AG04449 (cell line): ENCODE results near the gene TARS1.

ENCODE experiments used
- CTCF ChIA-PET: fragments of 350-600 bp; formaldehyde crosslinking; extraction: SDS; loops from one replicate; lab custom pipeline; 2021; ENCODE audit warnings: antibody characterized with exemption; lab: Yijun Ruan, JAX
- POLR2A ChIA-PET: fragments of 400-600, 350-600 bp; formaldehyde crosslinking; extraction: SDS; loops from one replicate; lab custom pipeline; 2020; ENCODE audit warnings: antibody characterized with exemption, inconsistent platforms; lab: Yijun Ruan, JAX
- DNase-seq: peaks from one replicate; pipeline ENCODE4 v3.0.0-alpha.2; 2010; ENCODE audit warnings: low read depth, low spot score
- H3K4me3 ChIP-seq: 2 replicates; pipeline ENCODE4 v1.5.1; 2011; ENCODE audit warnings: low read depth, mild to moderate bottlenecking, control low read depth, low read length
- TF ChIP-seq, protein P1 (sequence below): IDR thresholded peaks from one replicate; pipeline ENCODE4 v1.5.1; 2011; ENCODE audit warnings: mild to moderate bottlenecking, moderate library complexity, low read length, control low read depth, inconsistent platforms; ENCODE audit not compliant: insufficient read depth; ENCODE audit errors: missing control alignments

The TARS1 gene

DNA sequence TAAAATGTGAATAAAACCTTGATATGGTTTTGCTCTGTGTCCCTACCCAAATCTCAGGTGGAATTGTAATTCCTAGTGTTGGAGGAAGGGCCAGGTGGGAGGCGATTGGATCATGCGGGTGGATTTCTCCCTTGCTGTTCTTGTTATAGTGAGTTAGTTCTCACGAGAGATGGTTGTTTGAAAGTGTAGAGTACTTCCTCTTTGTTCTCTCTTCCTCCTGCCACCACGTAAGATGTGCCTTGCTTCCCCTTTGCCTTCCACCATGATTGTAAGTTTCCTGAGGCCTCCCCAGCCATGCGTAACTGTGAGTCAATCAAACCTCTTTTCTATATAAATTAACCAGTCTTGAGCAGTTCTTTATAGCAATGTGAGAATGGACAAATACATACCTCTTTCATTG, 34.9 kb downstream of the TARS1 start:
- TF ChIP-seq, protein P1, sequence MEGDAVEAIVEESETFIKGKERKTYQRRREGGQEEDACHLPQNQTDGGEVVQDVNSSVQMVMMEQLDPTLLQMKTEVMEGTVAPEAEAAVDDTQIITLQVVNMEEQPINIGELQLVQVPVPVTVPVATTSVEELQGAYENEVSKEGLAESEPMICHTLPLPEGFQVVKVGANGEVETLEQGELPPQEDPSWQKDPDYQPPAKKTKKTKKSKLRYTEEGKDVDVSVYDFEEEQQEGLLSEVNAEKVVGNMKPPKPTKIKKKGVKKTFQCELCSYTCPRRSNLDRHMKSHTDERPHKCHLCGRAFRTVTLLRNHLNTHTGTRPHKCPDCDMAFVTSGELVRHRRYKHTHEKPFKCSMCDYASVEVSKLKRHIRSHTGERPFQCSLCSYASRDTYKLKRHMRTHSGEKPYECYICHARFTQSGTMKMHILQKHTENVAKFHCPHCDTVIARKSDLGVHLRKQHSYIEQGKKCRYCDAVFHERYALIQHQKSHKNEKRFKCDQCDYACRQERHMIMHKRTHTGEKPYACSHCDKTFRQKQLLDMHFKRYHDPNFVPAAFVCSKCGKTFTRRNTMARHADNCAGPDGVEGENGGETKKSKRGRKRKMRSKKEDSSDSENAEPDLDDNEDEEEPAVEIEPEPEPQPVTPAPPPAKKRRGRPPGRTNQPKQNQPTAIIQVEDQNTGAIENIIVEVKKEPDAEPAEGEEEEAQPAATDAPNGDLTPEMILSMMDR = no peak
- ChIA-PET CTCF (interaction anchor here (2.2 to 2.6 kb wide), 2 partner anchors 459 to 495 kb away, joined by 9 to 18 read pairs; no protein-coding TSS in a partner anchor), POLR2A (no interaction called here)
- no peak for DNase-seq
- H3K4me3 ChIP-seq = no peak overlapping the region

GRCh38 chr5:33476992-33477391, 36.2 kb downstream of the TARS1 start:
- CTCF ChIA-PET = interaction anchor here (2.6 to 3.9 kb wide), 2 partner anchors 457 to 493 kb away, joined by 9 to 32 read pairs; no protein-coding TSS in a partner anchor
- no peak for DNase-seq

DNA sequence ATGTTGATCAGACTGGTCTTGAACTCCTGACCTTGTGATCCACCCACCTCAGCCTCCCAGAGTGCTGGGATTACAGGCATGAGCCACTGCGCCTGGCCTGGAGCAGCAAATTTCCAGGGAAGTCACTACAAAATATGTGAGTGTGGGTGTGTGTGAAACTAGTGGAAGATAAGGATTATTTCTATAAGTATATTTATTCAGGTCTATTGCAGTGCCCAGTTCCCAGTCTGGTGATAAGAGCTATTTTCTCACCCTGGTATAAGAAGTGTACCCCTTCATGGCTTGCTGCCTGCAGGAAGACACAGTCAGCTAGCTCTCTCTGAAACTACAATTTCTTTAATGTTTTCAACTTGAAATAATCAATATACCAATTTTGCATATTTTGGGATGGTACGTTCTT, 37.1 kb downstream of the TARS1 start:
- no peak overlapping the region for H3K4me3 ChIP-seq
- CTCF ChIA-PET = interaction anchor here (1.2 to 3.9 kb wide), 5 partner anchors 8 to 492 kb away, joined by 3 to 32 read pairs (median 12); no protein-coding TSS in a partner anchor
- DNase-seq = no peak
- POLR2A ChIA-PET = interaction anchor here (0.7 kb wide), 1 partner anchor 305 kb away, joined by 3 read pairs; no protein-coding TSS in a partner anchor
- TF ChIP-seq, protein P1 = no peak

More at GRCh38 chr5:33476992-33477391, 36.2 kb downstream of the TARS1 start:
- H3K4me3 ChIP-seq = no peak overlapping the region
- TF ChIP-seq, protein P1 = no peak
- POLR2A ChIA-PET = no interaction called here

GRCh38 chr5:33479311-33479710, 38.5 kb downstream of the TARS1 start:
- ChIA-PET POLR2A (interaction anchor here (0.9 kb wide), 1 partner anchor 13 kb away, joined by 3 read pairs; no protein-coding TSS in a partner anchor), CTCF (interaction anchor here (1.4 to 3.9 kb wide), 4 partner anchors 10 to 490 kb away, joined by 3 to 32 read pairs (median 12); no protein-coding TSS in a partner anchor)
- TF ChIP-seq, protein P1 = no peak
- H3K4me3 ChIP-seq = no peak overlapping the region
- DNase-seq = no peak

GRCh38 chr5:33480876-33481275, 40.1 kb downstream of the TARS1 start:
- TF ChIP-seq, protein P1 = no peak
- DNase-seq = no peak
- CTCF ChIA-PET = interaction anchor here (1.6 kb wide), 1 partner anchor 10 kb away, joined by 5 read pairs; no protein-coding TSS in a partner anchor
- no peak overlapping the region for H3K4me3 ChIP-seq
- POLR2A ChIA-PET = no interaction called here

DNA sequence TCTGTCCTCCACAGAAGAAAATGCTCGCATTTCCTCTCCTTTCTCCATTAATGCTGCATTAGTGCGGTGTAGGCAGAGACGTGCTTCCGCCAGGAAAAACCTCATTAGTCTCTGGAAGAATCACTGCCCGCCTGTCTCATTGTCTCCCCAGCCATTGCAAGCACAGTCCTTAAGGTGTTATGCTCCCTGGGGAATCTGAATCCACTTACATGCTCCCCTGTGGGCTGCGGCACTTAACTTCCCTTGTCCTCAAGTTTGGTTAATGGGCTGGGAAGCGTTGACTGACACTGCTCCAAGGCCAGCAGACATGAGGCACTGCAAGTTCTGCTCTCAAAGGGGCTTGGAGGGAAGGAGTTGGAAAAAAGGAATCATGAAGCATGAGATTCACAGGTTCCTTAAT, 41.6 kb downstream of the TARS1 start:
- POLR2A ChIA-PET = no interaction called here
- TF ChIP-seq, protein P1 = no peak
- no peak overlapping the region for H3K4me3 ChIP-seq
- CTCF ChIA-PET = interaction anchor here (0.6 kb wide), 1 partner anchor 452 kb away, joined by 3 read pairs; no protein-coding TSS in a partner anchor
- no peak for DNase-seq
